RCC 7860 (cell line): ENCODE data around the gene DPP6.
"Not testable (repeated sequence)": the region's sequence is repeated elsewhere in the genome, so short reads cannot be mapped to it uniquely, and the experiment has no call there.

Source experiments
- DNase-seq: peaks from one replicate; pipeline ENCODE4 v3.0.0-alpha.2; 2015; ENCODE audit warnings: low spot score
- FAIRE-seq: peaks from 2 replicates; lab custom pipeline; 2012; peaks lifted over from hg19 to GRCh38; lab: Jason Lieb, UNC

DPP6 gene

DNA sequence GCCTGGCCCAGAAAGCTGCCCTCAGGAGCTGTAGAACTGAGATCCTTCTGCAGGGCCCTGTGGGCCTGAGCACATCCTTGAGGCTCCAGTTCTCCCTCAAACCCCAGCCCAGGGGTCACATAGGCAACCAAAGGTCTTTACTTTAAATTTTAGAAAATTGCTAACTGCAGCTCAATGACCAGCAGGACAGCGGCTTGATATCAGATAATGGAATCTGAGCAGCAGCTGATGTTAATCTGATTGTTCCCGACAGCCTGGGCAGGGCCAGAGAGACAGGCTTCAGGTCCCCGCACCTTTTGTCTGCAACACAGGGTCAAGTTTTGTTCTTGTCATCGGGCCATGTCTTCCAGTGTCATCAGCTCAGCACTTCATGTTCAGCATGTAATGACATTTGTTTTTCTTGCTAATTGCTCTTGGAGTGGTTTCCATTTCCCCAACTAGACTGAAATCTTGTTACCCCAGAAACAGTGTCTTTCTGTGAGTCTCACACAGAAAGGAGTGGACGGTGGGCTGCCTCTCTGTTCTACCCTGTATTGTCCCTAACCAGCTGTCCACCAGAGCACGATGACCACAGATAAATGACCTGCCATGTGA, 859.8 kb downstream of the DPP6 start:
- FAIRE-seq, result no peak
- DNase-seq, result no peak

- FAIRE-seq (no peak), DNase-seq (no peak)
Measured at GRCh38 chr7:154912871-154913637, 860.9 kb downstream of the DPP6 start.

- DNase-seq (peak; percentile 52), FAIRE-seq (no peak)
Measured at GRCh38 chr7:154913638-154914307, 861.6 kb downstream of the DPP6 start.

- FAIRE-seq, result no peak
- no peak for DNase-seq
Measured at GRCh38 chr7:154914308-154914995, 862.3 kb downstream of the DPP6 start.

DNA sequence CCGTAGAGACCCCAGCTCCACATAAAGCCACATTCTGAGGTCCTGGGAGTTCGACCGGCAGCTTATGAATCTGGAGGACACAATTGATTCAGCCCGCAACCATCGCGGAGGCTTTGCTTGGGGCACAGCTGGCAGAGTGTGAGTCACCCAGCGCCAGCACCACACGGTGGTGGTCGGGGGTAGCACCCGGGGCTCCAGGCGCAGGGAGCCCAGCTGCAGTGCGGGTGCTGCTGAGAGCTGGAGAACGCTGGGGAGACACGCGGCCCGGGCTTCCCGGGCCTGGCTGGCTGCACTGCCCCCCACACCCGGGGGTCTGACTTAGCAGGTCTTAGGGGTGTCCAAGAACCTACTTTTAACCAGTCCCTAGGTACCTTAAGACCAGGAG, 862.8 kb downstream of the DPP6 start:
- FAIRE-seq (no peak), DNase-seq (no peak)

- DNase-seq, result no peak
- FAIRE-seq, result no peak
Measured at GRCh38 chr7:154915600-154915999, 863.4 kb downstream of the DPP6 start.

- no peak for FAIRE-seq
- DNase-seq, result no peak
Measured at GRCh38 chr7:154916381-154916780, 864.2 kb downstream of the DPP6 start.

- DNase-seq, result no peak
- FAIRE-seq, result no peak
Measured at GRCh38 chr7:154916856-154917807, 864.9 kb downstream of the DPP6 start.

- DNase-seq (no peak), FAIRE-seq (no peak)
Measured at GRCh38 chr7:154917808-154918160, 865.6 kb downstream of the DPP6 start.

- DNase-seq (no peak), FAIRE-seq (no peak)
Measured at GRCh38 chr7:154918266-154918665, 866.1 kb downstream of the DPP6 start.

- DNase-seq, result no peak
- FAIRE-seq, result no peak
Measured at GRCh38 chr7:154918741-154919140, 866.5 kb downstream of the DPP6 start.

DNA sequence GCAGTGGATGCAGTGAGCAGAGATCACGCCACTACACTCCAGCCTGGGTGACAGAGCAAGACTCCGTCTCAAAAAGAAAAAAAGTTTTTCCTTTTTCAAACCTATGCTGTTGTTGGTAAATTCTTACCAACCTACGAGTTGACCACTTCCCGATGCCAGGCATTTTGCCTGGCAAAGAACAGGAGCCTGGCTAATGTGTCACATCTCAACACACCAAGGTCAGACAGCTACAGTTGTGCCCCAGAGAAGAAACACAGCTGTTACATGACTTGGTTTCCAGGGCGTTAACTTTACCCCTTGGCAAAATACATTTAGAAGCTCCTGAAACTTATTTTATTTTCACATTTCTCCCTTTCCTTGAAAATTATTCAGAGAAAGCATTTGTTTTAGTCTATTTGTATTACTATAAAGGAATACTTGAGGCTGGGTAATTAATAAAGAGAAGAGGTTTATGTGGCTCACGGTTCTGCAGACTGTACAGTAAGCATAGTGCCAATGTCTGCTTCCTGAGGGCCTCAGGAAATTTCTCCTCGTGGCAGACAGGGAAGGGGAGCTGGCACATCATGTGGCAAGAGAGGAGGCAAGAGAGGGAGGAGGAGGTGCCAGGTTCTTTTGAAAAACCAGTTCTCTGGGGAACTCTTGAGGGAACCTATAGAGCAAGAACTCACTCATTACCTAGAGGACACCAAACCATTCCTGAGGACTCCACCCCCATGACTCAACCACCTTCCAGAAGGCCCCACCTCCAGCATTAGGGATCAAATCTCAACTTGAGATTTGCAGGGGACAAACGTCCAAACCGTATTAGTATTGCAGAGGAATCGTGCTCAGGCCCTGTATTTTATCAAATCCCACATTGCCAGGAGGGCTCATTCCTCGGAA, 867.4 kb downstream of the DPP6 start:
- no peak for DNase-seq
- FAIRE-seq, result no peak

GRCh38 chr7:154922472-154922871, 870.3 kb downstream of the DPP6 start:
- not testable (repeated sequence) for FAIRE-seq, DNase-seq

DNA sequence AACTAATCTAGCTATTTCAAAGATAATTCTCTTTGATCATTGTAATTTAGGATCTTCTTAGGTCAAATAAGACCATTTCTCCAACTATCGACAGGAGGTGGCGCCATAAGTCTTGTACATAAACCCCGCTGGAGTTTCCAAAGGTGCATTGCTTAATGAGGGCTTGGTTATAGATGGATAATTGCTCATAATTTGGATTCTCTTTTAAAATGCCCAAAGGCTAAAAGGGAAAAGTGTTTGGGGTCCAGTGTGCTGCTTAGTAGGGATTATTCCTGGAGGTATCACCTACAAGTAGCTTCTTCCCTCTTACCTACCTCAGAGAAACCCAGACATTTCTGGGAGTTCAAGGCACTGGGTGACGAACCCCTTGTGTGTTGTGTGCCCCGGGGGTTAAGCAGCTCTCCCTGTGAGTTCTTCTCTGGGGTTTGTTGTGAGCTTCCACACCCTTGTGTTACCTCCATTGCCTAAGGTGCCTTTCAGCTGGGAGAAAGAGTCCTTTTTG, 875.5 kb downstream of the DPP6 start:
- DNase-seq (peak; percentile 59), FAIRE-seq (peak; percentile 87)

GRCh38 chr7:154928136-154929005, 876.2 kb downstream of the DPP6 start:
- peak; percentile 98 for FAIRE-seq
- DNase-seq, result peak; percentile 91

- no peak for FAIRE-seq
- no peak for DNase-seq
Measured at GRCh38 chr7:154929006-154929726, 877.0 kb downstream of the DPP6 start.

- DNase-seq (no peak), FAIRE-seq (no peak)
Measured at GRCh38 chr7:154931906-154932305, 879.7 kb downstream of the DPP6 start.
